ENCODE data around the gene DGCR8.
"Not testable (repeated sequence)": the region's sequence is repeated elsewhere in the genome, so short reads cannot be mapped to it uniquely, and the experiment has no call there.

Gene DGCR8

DNA sequence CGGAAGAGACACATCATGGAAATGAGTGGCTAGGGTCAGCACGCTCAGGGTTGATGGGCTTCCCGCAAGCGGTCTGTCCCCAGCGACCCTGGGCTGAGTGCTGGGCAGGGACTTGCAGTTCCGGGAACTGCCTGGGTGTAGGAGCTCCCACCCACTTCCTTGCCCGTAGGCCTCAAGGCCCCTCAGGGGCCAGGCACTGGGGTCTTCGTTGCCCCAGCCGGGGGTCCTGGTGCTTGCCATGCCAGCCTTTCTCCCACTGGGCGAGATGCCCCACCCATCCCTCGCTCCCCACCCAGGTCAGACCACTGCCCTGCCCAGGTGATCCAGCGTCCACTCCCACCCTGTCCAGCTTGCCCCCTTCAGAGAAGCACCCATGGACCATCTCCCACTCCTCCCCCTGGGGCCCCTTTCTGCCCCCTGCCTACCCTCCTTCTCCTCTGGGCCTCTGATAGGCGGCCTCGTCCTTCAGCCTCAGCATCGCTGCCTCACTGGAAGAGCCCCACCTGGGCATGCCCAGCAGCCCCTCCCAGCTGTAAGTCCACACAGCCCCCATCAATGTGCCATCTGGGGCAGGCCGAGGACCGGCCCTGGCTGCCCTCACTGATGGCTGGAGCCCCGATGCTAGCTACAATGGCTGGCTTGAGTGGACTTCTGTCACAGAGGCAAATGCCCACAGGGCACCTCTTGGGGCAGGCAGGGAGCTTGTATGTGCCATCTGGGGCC lies 17.8 kb upstream of the DGCR8 start:
- Histone ChIP-seq H3K36me3 (ENCODE audit: insufficient read depth, low read length) (no peaks in the 10 kb centered on the region), H3K9ac (ENCODE audit: low read depth, low read length) (no peak overlapping the region)
- WGBS = 96% methylated on average over 18 of the region's 18 CpGs

DNA sequence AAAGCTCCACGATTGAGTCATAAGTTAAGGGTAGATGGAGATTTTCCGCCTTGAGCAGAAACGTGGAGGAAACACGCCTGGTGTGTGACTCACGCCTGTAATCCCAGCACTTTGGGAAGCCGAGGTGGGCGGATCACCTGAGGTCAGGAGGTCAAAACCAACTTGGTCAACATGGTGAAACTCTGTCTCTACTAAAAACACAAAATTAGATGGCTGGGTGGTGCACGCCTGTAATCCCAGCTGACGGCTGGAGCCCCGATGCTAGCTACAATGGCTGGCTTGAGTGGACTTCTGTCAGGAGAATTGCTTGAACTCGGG lies 17.3 kb upstream of the DGCR8 start:
- H3K4me1 ChIP-seq (ENCODE audit: insufficient read depth, low read length) = no peaks in the 10 kb centered on the region

More for the DNA sequence above, 17.8 kb upstream of the DGCR8 start:
- no peaks in the 10 kb centered on the region for H3K9me3 ChIP-seq (ENCODE audit: insufficient read depth, low read depth, low read length)
- H3K27me3 ChIP-seq (ENCODE audit: insufficient read depth, low read length) = no peaks in the 10 kb centered on the region
- no peak overlapping the region for H3K27ac ChIP-seq (ENCODE audit: low read depth, low read length)
- H3K4me1 ChIP-seq (ENCODE audit: insufficient read depth, low read length) = no peaks in the 10 kb centered on the region
- H3K4me3 ChIP-seq (ENCODE audit: low read length) = no peak overlapping the region

DNA sequence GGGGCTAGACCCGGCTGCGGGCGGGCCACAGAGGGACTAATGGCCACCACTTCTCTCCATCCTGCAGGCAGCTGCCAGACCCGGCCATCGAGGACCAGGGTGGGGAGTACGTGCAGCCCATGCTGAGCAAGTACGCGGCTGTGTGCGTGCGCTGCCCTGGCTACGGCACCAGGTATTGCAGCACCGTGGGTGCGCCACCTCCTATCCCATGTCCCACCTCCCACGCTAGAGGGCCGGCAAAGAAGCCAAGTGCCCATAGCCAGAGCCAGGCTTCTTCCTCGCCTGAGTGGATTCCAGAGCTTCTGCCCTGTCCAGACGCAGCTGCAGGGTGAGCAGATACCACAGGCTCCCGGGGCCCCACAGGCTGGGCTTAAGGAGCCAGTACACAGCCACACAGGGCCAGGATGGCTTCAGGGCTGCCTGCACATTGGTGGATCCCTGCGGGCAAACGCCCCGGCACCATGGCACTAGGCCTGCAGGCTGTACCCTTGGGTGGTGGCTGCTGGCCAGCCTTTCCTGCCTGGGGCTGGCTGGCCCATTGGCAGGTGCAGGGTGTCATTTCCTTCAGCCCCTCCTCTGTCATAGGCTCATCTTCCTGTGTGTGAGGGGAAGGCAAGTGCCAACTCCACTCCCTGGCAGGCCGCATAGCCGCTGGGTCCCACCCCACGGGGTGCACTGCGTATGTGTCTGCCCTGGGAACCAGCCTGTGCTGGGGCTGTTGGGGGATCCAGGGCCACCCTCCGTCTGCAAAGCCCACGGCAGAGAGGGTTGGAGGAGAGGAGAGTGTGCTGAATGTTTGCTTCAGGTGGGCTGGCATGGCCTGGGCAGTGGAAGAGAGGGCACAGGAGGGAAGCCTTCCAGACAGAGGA lies 16.5 kb upstream of the DGCR8 start:
- no peak overlapping the region for H3K4me3 ChIP-seq (ENCODE audit: low read length)
- no peaks in the 10 kb centered on the region for H3K9me3 ChIP-seq (ENCODE audit: insufficient read depth, low read depth, low read length)
- H3K27me3 ChIP-seq (ENCODE audit: insufficient read depth, low read length) = no peaks in the 10 kb centered on the region
- H3K27ac ChIP-seq (ENCODE audit: low read depth, low read length) = no peak overlapping the region
- no peaks in the 10 kb centered on the region for H3K4me1 ChIP-seq (ENCODE audit: insufficient read depth, low read length)
- H3K36me3 ChIP-seq (ENCODE audit: insufficient read depth, low read length) = no peaks in the 10 kb centered on the region
- H3K9ac ChIP-seq (ENCODE audit: low read depth, low read length) = no peak overlapping the region
- 94% methylated on average over 27 of the region's 27 CpGs for WGBS

More for the DNA sequence above, 17.3 kb upstream of the DGCR8 start:
- no peaks in the 10 kb centered on the region for H3K9me3 ChIP-seq (ENCODE audit: insufficient read depth, low read depth, low read length)
- WGBS = 89% methylated on average over 11 of the region's 11 CpGs
- no peak overlapping the region for H3K4me3 ChIP-seq (ENCODE audit: low read length)
- H3K27me3 ChIP-seq (ENCODE audit: insufficient read depth, low read length) = no peaks in the 10 kb centered on the region
- no peak overlapping the region for H3K9ac ChIP-seq (ENCODE audit: low read depth, low read length)
- no peaks in the 10 kb centered on the region for H3K36me3 ChIP-seq (ENCODE audit: insufficient read depth, low read length)
- no peak overlapping the region for H3K27ac ChIP-seq (ENCODE audit: low read depth, low read length)

DNA sequence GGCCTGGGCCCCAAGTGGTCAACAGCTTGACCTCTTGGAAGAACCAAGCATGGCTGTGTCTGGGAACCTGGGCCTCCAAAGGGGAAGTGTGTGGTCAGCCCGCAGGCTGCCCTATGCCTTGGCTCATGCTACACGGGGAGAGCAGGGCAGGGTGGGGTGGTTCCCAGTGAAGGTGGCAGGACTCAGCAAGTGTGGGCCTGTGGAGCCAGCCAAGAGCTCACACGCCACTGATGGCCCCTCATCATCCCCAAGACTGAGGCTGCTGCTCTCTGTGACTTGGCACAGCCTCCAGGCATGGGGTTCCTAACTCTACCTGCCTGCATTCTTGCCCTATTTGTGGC lies 15.9 kb upstream of the DGCR8 start:
- Histone ChIP-seq H3K36me3 (ENCODE audit: insufficient read depth, low read length) (no peaks in the 10 kb centered on the region), H3K4me1 (ENCODE audit: insufficient read depth, low read length) (no peaks in the 10 kb centered on the region), H3K9me3 (ENCODE audit: insufficient read depth, low read depth, low read length) (no peaks in the 10 kb centered on the region), H3K4me3 (ENCODE audit: low read length) (no peak overlapping the region), H3K27ac (ENCODE audit: low read depth, low read length) (no peak overlapping the region), H3K27me3 (ENCODE audit: insufficient read depth, low read length) (no peaks in the 10 kb centered on the region), H3K9ac (ENCODE audit: low read depth, low read length) (no peak overlapping the region)
- WGBS = 95% methylated on average over 3 of the region's 3 CpGs

DNA sequence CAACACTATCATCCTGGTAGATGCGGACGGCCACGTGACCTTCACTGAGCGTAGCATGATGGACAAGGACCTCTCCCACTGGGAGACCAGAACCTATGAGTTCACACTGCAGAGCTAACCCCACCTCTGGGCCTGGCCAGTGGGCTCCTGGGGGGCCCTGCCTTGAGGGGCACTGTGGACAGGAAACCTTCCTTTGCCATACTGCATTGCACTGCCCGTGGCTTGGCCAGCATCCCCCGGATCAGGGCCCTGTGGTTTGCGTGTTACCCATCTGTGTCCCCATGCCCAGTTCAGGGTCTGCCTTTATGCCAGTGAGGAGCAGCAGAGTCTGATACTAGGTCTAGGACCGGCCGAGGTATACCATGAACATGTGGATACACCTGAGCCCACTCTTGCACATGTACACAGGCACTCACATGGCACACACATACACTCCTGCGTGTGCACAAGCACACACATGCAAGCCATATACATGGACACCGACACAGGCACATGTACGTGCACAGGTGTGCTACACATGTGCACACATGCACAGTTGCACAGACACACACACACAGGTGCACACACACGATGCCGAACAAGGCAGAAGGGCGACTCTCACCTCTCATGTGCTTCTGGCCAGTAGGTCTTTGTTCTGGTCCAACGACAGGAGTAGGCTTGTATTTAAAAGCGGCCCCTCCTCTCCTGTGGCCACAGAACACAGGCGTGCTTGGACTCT lies 15.3 kb upstream of the DGCR8 start:
- Histone ChIP-seq H3K9me3 (ENCODE audit: insufficient read depth, low read depth, low read length) (no peaks in the 10 kb centered on the region), H3K27me3 (ENCODE audit: insufficient read depth, low read length) (0 out of 2 replicates have a peak, but pooled peaks cover 2% of the 10 kb centered on the region), H3K4me1 (ENCODE audit: insufficient read depth, low read length) (no peaks in the 10 kb centered on the region), H3K36me3 (ENCODE audit: insufficient read depth, low read length) (no peaks in the 10 kb centered on the region), H3K4me3 (ENCODE audit: low read length) (no peak overlapping the region), H3K9ac (ENCODE audit: low read depth, low read length) (no peak overlapping the region), H3K27ac (ENCODE audit: low read depth, low read length) (no peak overlapping the region)
- 93% methylated on average over 18 of the region's 18 CpGs for WGBS

DNA sequence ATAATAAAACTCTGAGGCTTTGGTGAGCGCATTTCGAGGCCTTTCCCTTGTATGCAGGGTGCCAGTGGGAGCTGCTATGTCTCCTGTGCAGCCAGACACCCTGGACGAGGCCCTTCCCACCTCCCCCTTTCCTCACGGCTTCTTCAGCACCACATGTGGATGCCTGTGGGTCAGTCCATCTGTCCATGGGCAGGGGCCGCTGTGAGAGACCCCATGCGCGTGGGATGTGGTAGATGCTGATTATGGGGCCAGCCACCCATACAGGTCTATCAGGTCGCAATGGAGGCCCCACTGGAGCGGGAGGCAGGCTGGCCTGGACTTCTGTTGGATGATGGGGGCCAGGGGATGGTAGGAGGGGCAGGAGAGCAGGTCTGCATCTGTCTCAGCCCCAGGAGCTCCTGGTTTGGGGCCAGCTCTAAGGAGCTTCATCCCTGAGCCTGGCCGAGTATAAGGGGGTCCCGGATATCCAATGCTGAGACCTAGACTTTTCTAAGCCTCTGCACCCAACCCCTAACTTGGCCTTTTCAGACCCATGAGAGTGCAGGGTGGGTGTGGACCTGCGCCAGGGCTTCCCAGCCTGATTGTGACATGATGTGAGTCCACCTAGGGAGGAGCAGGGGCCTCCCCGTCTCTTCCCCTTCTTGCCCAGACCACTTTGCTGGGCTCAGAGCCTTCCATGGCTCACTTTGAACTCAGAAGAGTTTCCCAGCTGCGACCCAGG lies 14.0 kb upstream of the DGCR8 start:
- Histone ChIP-seq H3K36me3 (ENCODE audit: insufficient read depth, low read length) (no peaks in the 10 kb centered on the region), H3K9me3 (ENCODE audit: insufficient read depth, low read depth, low read length) (no peaks in the 10 kb centered on the region), H3K27ac (ENCODE audit: low read depth, low read length) (no peak overlapping the region), H3K4me3 (ENCODE audit: low read length) (no peak overlapping the region), H3K4me1 (ENCODE audit: insufficient read depth, low read length) (no peaks in the 10 kb centered on the region), H3K27me3 (ENCODE audit: insufficient read depth, low read length) (0 out of 2 replicates have a peak, but pooled peaks cover 2% of the 10 kb centered on the region), H3K9ac (ENCODE audit: low read depth, low read length) (no peak overlapping the region)
- 89% methylated on average over 14 of the region's 14 CpGs for WGBS

- no peak overlapping the region for H3K9ac ChIP-seq (ENCODE audit: low read depth, low read length)
- 92% methylated on average over 11 of the region's 11 CpGs for WGBS
- H3K27me3 ChIP-seq (ENCODE audit: insufficient read depth, low read length) = 0 out of 2 replicates have a peak, but pooled peaks cover 2% of the 10 kb centered on the region
- no peaks in the 10 kb centered on the region for H3K9me3 ChIP-seq (ENCODE audit: insufficient read depth, low read depth, low read length)
- H3K27ac ChIP-seq (ENCODE audit: low read depth, low read length) = no peak overlapping the region
- no peaks in the 10 kb centered on the region for H3K36me3 ChIP-seq (ENCODE audit: insufficient read depth, low read length)
- no peak overlapping the region for H3K4me3 ChIP-seq (ENCODE audit: low read length)
- no peaks in the 10 kb centered on the region for H3K4me1 ChIP-seq (ENCODE audit: insufficient read depth, low read length)
These were observed 13.2 kb upstream of the DGCR8 start for GRCh38 chr22:20066617-20067383.

DNA sequence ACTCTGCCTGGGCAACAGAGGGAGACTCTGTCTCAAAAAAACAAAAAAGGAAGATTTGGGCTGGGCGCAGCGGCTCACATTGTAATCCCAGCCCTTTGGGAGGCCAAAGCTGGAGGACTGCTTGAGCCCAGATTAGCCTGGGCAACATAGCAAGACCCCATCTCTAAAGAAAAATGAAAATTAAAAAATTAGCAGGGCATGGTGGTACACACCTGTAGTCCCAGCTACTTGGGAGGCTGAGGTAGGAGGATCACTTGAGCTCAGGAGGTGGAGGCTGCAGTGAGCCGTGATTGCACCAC lies 12.7 kb upstream of the DGCR8 start:
- not testable (repeated sequence) for H3K9me3 ChIP-seq (ENCODE audit: insufficient read depth, low read depth, low read length); H3K4me1 ChIP-seq (ENCODE audit: insufficient read depth, low read length); H3K36me3 ChIP-seq (ENCODE audit: insufficient read depth, low read length); H3K4me3 ChIP-seq (ENCODE audit: low read length); H3K9ac ChIP-seq (ENCODE audit: low read depth, low read length); H3K27me3 ChIP-seq (ENCODE audit: insufficient read depth, low read length); H3K27ac ChIP-seq (ENCODE audit: low read depth, low read length)
- WGBS = 97% methylated on average over 3 of the region's 3 CpGs

DNA sequence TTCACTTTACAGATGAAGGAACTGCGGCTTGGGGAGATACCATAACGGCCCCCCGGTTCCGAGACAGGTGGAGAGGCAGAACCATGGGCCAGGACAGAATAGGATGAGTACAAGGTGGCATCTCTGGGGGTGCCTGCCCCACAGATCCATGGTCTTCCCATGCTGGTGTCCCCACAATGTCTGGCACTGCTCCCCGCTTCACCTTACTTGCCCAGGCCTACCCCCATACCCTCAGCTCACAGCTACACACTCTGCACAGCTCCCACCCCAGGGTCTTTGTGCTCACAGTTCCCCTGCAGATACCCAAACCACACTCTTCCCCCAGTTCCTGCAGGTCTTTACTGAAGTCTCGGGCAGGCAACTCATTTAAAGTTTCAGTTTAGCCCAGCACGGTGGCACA lies 11.4 kb upstream of the DGCR8 start:
- Histone ChIP-seq H3K27ac (ENCODE audit: low read depth, low read length) (no peak overlapping the region), H3K9me3 (ENCODE audit: insufficient read depth, low read depth, low read length) (no peaks in the 10 kb centered on the region), H3K4me3 (ENCODE audit: low read length) (no peak overlapping the region), H3K36me3 (ENCODE audit: insufficient read depth, low read length) (no peaks in the 10 kb centered on the region), H3K4me1 (ENCODE audit: insufficient read depth, low read length) (no peaks in the 10 kb centered on the region), H3K9ac (ENCODE audit: low read depth, low read length) (no peak overlapping the region), H3K27me3 (ENCODE audit: insufficient read depth, low read length) (0 out of 2 replicates have a peak, but pooled peaks cover 2% of the 10 kb centered on the region)
- 96% methylated on average over 7 of the region's 7 CpGs for WGBS

- Histone ChIP-seq H3K9ac (ENCODE audit: low read depth, low read length) (no peak overlapping the region), H3K36me3 (ENCODE audit: insufficient read depth, low read length) (no peaks in the 10 kb centered on the region), H3K4me3 (ENCODE audit: low read length) (no peak overlapping the region), H3K27ac (ENCODE audit: low read depth, low read length) (no peak overlapping the region), H3K27me3 (ENCODE audit: insufficient read depth, low read length) (0 out of 2 replicates have a peak, but pooled peaks cover 2% of the 10 kb centered on the region), H3K9me3 (ENCODE audit: insufficient read depth, low read depth, low read length) (no peaks in the 10 kb centered on the region), H3K4me1 (ENCODE audit: insufficient read depth, low read length) (no peaks in the 10 kb centered on the region)
- WGBS = 93% methylated on average over 7 of the region's 7 CpGs
These were observed 10.6 kb upstream of the DGCR8 start for GRCh38 chr22:20069331-20070042.

Data from HUES64 (cell line).